ENCODE results near the gene WNT3A.

Gene WNT3A

DNA sequence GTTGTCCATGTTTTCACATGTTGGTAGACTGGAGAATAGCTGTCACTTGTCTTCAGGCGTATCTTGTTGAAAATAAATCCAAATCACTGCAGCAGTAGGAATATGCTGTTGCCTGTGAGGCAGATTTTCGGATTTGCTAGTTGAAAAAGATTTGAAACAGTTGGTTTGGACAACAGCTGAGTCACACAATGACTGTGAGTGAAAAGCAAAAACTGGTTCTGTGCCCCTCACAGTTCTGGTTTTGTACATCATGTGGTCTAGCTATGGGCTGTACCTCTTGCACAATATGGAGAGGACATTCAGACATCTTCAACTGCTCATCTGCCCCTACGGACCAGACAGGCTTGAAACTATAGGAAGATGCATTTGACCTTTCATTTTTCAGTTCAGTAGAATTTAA is 77.5 kb downstream of the WNT3A start:
- no peak for DNase-seq (ENCODE audit: low read depth in 3 of 3)

DNA sequence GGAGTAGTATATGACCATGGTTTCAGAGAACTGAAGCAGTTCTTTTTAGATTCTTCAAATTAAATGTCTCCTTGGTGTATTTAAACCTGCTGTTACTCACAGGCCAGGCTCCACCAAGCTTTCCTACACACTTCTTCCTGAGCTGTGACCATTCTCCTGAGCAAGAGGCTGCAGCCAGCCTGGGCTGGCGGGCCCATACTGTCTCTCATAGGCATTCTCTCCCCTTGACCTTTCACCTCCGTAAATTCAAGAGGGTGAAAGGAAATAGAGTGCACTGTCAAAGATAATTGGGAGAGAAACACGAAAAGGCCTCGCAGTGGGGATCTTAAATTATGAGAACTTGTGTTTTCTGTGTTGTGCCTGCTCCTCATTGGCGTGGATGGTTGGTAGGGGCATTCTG is 78.0 kb downstream of the WNT3A start:
- no peak for DNase-seq (ENCODE audit: low read depth in 3 of 3)

DNA sequence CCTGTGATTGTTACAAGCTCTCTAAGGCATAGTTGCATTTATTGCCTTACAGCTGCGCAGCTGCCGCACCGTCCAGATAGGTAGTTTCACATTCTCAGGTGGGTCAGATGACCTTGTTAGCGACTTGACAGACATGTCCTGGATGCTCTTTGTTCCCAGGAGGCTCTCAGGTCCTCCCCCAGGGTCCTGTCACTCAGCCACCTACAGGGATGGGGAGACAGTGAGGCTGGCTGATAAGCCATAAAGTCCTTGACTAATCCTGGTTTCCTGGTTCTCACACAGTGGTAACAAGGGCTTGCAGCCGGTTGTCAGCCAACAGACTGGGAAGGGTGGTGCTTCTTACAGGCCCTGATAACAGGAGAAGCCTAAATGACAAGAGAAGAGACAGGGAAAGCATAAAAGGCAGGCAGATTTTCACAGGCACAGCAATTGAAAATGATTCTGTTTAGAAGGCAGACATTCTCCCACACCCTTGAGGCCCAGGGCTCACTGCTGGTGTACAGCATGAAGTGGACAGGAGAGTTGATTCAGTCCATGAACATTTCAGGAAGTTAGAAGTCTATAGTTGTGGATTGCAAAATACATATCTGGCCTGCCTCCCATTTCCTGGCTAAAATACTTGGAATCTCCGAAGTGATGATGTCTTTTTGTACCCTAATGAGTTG is 78.6 kb downstream of the WNT3A start:
- DNase-seq (ENCODE audit: low read depth in 3 of 3), result no peak

DNA sequence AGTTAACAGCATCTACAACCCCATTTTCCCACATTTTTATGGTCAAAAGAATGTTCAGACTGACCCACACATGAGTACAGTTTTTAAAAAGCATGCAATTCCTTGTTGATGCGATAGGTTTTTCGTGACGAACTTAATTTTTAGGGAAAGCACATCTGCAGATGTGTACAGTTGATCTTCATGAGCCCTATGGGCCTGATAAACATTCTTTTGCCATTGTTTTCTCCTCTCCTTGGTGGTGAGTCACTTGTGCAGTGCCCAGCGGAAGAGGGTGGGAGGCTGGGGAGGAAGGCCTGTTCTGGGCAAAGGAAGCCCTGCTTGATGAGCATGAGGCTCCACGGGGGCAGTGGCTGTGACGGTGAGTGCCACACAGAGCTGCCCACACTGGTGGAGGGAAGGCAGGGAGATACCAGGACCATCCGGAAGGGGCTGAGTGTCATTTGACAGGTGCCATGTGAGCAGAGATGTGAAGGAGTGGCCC is 81.0 kb downstream of the WNT3A start:
- DNase-seq (ENCODE audit: low read depth in 3 of 3), result no peak

DNA sequence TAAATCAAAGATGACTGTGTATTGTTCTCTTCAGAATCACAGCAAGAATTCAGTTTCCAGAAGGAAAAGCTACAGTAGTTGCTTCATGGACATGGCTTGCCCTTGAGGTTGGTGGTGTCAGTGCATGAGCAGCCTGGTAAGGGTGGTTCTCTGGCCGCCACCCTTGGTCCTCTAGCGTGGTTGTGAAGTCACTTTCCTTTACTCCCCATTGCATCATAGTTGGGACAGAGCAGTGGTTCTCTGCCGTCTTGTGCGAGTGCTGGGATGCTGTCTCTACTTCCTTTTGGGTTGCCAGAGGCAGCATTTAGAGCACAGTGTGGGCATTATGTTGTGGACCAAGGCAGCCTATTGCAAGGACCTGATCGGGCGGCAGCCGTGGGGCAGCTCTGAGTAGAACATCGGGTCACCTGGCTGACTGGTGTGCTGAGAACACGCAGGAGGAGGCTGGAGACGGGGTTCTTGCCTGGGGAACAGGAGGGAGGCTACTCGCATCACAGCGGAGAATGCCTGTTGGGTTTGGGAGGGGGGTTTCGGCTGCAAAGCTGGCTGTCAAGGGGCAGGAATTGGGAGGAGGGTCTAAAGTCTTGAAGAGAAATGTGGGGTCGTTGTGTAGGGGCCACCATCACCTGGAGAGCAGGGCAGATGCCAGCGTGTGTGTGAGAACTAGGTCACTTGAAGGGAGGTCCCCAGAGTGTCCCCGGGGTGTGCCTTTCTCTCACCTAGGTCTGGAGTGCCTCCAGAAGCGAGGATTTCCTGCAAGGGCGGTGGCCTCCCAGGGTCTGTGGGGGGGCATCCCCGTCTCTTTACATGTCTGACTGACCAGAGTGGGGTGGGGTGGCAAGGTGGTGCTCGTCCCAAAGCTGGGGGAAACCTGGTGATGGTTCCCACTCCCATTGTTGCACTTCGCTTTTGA is 82.0 kb downstream of the WNT3A start:
- DNase-seq (ENCODE audit: low read depth in 3 of 3), result no peak

DNA sequence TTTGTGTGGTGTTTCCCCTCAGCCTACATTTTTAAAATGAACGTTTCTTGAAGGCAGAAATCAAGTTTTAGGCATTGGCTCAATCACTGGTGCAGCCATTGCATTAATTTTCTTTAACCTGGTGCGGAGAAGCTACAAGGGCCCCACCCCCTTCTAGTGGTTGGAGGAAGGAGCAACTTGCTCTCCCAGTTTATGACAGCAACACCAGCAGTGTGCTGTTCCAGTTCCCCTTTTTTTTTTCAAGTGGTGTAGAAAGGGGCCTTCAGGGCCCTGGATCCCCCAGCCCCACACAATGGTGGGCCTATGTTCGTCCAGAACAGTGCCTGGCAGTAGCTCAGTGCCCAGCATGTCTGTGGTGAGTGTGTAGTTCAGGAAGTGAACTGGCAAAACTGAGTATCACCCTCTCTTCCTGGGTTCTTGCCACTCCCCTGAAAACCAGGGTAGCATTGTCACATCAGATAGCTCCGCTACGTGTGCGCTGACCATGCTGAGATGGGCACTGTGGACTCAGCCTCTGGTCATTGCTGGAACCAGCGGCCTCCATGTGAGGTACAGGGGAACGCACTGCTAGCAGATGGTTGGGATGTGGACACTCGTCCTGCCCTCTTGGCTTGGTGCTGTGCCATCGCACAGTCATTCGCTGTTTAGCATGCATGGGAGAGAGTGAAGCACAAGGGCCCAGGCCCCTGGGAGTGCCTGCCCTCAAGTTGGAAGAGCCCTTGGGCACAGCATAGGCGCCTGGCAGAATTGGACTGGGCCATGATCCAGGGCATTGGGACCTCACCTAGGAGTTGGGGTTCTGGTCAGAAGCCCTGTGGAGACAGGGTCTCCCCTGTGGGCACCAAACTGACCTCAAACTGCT is 83.0 kb downstream of the WNT3A start:
- DNase-seq (ENCODE audit: low read depth in 3 of 3), result no peak

DNA sequence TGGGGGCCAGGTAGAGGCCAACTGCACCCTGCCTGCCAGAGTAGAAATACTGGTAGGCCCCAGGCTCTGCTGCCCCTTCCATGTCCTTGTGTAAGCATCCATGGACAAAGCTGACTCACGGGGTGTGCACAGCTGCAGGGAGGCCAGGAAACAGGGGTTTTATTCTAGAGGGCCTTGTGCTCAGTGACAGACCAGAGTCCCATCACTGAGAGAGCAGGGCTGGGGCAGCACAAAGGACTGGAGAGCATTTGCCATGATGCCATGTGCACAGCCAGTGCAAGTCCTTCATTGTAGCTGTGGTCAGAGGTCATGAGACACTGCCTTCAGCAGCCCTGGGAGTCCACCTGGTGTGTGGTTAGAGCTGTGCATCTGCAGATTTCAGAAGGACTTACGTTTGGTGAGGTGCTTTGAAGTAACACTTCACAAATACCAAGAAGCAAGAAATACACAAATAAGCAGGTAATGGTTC is 83.8 kb downstream of the WNT3A start:
- DNase-seq (ENCODE audit: low read depth in 3 of 3), result no peak

DNA sequence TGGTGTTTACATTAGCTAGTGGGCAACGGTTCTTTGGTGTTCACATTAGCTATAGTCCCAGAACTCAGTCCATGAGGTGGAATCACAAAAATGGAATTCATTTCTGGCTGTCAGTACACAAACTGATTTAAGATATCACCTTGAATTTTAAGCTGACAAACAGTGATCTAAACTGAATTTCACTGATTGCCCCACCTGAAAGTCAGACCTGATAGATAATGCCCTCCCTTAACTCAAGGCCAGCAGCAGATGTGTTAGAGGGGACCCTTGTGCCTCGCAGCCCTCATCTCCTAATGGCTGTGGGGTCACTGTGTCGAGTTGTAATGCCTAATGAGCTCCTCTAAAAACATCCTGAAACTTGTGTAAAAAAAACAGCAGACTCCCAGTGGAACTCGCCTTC is 84.3 kb downstream of the WNT3A start:
- DNase-seq (ENCODE audit: low read depth in 3 of 3), result no peak

DNA sequence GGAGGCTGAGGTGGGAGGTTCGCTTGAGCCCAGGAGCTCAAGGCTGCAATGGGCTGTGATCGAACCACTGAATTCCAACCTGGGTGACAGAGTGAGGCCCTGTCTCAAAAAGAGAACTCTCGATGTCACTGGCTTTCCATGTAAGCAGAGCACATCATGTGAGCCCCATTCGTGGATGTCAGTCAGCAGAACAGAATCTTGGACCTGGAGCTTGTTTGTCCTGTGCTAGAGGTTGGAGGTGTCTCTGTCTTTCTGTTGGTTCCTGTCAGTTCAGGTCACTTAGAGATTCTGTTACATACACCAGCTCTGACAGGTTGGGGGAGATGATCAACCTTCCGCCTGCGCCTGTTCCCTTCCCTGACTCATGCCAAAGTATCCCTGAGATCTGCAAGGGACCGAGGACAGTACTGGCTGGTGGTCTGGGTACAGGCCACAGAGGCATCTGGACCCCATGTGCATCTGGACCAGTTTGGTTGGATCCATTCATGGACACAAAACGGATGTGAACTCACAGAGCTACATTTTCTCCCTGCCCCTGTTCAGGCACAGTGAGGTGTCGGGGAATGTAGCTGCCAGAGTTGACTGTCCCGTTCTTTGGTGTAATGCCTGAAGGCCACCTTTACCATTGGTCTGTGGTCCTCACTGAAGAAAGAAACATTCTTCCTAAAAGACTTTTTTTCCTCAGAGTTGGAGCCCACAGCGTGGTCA is 85.7 kb downstream of the WNT3A start:
- no peak for DNase-seq (ENCODE audit: low read depth in 3 of 3)

DNA sequence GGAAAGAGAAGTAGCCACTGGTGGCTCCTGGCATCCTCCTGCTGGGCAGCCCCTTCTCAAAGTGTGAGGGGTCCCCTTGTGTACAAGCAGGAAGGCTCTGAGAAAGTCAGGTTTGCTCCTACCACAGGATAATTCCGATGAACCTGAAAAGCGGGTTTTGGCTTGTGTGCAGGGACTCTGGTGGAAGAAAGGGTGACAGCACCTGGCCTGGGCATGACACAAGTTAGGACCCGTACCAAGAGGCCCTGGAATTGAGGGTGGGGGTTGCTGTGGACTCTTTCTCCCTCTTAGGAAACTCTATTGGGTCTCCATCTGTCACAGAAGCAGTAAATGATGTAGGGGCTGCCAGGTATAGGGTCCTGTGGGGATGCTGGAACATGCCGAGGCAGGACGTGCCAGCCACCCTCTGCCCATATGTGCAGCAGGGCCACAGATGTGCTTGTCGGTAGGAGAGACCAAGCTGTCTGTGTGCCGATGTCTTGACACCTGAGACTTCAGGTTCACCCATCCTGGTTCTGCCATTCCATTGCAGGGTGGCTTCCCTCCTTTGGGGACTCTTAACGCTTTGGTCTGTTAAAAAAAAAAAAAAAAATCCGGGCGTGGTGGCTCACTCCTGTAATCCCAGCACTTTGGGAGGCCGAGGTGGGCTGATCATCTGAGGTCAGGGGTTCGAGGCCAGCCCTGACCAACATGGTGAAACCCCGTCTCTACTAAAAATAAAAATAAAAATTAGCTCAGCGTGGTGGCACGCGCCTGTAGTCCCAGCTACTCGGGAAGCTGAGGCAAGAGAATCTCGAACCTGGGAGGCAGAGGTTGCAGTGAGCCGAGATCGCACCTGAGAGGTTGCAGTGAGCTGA is 86.5 kb downstream of the WNT3A start:
- no peak for DNase-seq (ENCODE audit: low read depth in 3 of 3)

DNA sequence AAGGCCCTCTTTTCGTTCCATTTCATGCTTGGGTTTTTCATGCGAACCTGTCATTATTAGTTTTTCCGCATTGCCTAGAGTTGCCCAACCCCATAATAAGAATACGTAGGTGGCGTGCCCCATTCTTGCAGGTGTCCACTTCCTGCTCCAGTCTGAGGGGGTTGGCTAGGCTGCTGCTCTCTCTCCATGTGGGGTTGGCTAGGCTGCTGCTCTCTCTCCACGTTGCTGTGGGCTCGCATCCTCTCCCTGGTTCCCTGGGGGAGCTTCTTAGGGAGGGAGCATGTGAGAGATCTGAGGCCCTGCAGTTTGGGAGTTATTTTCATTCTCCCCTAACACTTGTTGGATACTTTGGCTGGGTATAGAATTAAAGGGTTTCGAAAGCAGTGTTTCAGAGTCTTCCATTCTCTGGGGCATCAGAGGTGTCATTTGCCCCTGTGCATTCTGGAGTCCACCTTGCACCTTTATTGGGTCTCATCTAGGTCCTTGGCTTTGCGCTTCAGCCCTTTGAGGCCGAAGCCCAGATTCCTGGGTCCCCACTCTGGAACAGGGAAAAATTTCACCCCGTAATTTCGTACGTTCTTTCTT is 87.7 kb downstream of the WNT3A start:
- DNase-seq (ENCODE audit: low read depth in 3 of 3), result no peak

DNA sequence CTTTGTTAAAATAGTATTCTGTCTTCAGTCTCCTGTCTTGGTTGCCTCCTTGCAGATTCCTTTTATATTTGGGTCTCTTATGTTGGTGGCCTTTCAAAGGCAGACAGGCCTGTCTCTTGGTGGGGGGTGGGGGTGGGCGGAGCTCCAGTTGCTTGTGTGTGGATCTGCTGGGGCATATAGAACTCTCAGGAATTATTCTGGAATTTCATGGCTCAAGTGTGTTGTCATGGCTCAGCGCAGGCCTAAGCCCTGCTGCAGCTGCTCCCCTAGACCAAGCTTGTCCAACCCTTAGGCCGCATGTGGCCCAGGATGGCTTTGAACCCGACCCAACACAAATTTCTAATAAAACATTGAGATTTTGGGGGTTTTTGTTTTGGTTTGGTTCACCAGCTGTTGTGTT is 88.4 kb downstream of the WNT3A start:
- DNase-seq (ENCODE audit: low read depth in 3 of 3), result no peak

DNA sequence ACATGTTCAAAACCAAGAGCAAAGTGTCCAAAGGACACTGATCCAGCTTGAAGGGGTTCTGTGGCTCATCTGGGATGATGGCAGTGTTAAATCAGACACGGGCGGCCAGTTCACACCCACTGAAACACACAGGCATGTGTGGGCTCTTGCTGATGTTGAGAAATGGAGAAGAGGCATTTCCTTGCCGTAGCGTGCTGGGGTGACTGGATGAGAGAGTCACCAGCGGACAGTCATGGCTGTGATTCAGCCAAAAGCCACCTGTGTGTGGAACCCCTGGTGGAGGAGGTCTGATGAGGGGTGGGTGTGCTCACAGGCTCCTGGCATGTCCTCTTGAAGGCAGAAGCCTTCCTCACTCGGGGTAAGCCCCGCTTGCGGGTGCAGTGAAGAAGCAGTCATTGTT is 89.1 kb downstream of the WNT3A start:
- DNase-seq (ENCODE audit: low read depth in 3 of 3), result no peak

DNA sequence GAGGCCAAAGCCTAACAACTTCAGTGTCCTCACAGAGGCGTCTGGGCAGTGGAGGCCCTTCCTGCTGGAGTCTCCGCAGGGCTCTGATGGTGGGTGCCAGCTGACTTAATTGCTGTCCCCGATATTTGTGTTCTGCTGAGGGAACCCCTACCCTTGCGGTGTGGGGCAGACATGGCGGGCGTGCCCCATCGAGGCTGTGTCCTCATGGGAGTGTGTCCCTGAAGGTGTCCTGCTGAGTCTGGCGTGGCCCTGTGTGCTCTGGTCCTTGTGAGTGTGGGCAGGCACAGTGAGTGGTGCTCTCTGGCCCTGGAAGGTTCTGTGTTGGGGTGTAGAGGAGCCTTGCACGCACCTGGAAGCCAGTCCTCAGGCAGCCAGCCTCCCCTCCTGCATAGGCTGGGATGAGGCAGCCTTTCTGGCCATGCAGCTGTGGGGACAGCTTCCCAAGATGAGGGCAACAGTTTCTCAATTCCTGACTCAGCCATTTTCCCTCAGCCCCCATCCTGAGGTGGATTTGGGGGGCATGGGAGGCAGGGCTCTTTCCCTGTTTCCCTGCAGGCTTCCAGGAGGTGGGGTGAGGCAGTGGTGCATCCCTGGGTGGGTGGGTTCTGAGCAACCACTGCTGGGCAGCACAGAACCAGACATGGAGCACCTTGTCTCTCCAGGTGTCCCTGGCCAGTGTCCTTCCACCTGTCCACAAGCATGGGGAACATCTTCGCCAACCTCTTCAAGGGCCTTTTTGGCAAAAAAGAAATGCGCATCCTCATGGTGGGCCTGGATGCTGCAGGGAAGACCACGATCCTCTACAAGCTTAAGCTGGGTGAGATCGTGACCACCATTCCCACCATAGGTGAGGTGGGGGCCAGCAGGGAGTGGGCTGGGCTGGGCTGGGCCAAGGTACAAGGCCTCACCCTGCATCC is 89.9 kb downstream of the WNT3A start:
- no peak for DNase-seq (ENCODE audit: low read depth in 3 of 3)

DNA sequence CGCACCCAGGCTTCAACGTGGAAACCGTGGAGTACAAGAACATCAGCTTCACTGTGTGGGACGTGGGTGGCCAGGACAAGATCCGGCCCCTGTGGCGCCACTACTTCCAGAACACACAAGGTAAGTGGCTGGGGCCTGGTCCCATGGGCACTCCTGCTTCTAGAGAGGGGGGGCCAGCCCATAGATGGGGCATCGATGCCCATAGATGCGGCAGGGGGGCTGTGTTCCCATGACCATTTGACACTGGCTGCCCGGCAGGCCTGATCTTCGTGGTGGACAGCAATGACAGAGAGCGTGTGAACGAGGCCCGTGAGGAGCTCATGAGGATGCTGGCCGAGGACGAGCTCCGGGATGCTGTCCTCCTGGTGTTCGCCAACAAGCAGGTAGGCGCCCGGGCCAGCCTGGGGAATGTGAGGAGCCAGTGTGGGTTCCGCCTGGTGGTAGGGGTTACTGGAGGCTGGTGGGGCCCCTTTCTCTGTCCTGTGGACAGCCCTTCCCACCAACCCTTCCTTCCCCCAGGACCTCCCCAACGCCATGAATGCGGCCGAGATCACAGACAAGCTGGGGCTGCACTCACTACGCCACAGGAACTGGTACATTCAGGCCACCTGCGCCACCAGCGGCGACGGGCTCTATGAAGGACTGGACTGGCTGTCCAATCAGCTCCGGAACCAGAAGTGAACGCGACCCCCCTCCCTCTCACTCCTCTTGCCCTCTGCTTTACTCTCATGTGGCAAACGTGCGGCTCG is 90.7 kb downstream of the WNT3A start:
- DNase-seq (ENCODE audit: low read depth in 3 of 3), result no peak

DNA sequence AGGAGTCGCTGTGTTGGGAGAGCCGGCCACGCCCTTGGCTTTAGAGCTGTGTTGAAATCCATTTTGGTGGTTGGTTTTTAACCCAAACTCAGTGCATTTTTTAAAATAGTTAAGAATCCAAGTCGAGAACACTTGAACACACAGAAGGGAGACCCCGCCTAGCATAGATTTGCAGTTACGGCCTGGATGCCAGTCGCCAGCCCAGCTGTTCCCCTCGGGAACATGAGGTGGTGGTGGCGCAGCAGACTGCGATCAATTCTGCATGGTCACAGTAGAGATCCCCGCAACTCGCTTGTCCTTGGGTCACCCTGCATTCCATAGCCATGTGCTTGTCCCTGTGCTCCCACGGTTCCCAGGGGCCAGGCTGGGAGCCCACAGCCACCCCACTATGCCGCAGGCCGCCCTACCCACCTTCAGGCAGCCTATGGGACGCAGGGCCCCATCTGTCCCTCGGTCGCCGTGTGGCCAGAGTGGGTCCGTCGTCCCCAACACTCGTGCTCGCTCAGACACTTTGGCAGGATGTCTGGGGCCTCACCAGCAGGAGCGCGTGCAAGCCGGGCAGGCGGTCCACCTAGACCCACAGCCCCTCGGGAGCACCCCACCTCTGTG is 91.6 kb downstream of the WNT3A start:
- DNase-seq (ENCODE audit: low read depth in 3 of 3), result no peak

DNA sequence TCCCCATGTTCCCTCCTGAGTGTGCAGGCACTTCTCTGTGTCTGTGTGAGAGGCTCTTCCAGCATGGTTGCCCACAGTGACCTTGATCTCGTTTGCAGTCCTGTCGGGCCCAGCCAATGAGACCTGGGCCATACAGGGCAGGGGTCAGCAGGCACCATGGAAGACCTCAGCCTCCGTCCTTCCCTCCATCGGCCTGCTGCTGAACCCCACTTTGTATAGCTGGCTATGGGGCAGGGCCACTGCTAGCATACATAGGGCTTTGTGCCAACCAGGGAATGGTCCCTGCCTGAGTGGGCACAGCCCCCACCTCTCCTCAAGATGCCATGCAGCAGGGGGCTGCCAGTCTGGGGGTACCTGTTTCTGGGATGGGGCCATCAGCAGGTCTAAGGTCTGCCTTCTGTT is 92.5 kb downstream of the WNT3A start:
- no peak for DNase-seq (ENCODE audit: low read depth in 3 of 3)
